SU-DHL-6 (cell line): ENCODE results near the gene SOX5.
"Not testable (repeated sequence)": the region's sequence is repeated elsewhere in the genome, so short reads cannot be mapped to it uniquely, and the experiment has no call there.

ENCODE experiments used
- H2AFZ ChIP-seq: fragments of 200-600 bp; sonication (generic); 2 replicates; pipeline ENCODE4 v1.6.1; 2014; ENCODE audit warnings: low read depth, mild to moderate bottlenecking, moderate library complexity, mixed read lengths, antibody characterized with exemption, low read length; ENCODE audit not compliant: severe bottlenecking
- H3F3A ChIP-seq: fragments of 200-600 bp; shearing (Covaris generic); 2 replicates; pipeline ENCODE4 v1.6.0; 2016; ENCODE audit warnings: antibody characterized with exemption, mild to moderate bottlenecking; ENCODE audit not compliant: insufficient read depth
- H3K27ac ChIP-seq: fragments of 200-600 bp; sonication (generic); 2 replicates; pipeline ENCODE4 v1.5.1; 2016; ENCODE audit warnings: low read depth, mild to moderate bottlenecking, low read length, moderate library complexity, mixed read lengths
- H3K27me3 ChIP-seq: fragments of 200-600 bp; sonication (generic), shearing (Covaris generic); 2 replicates; pipeline ENCODE4 v1.6.0; 2014; ENCODE audit warnings: mild to moderate bottlenecking, low read length
- H3K36me3 ChIP-seq: fragments of 200-600 bp; sonication (generic); 2 replicates; pipeline ENCODE4 v1.6.1; 2014; ENCODE audit warnings: mild to moderate bottlenecking, low read length, mixed read lengths
- H3K4me2 ChIP-seq: fragments of 300-600, 200-600 bp; shearing (Covaris generic), sonication (generic); 2 replicates; pipeline ENCODE4 v1.6.0; 2014; ENCODE audit warnings: low read length, low read depth, mild to moderate bottlenecking; ENCODE audit not compliant: poor library complexity, severe bottlenecking
- H3K4me3 ChIP-seq: fragments of 200-600 bp; sonication (generic); 2 replicates; pipeline ENCODE4 v1.5.1; 2014; ENCODE audit warnings: antibody characterized with exemption, low read length, mild to moderate bottlenecking, mixed read lengths; ENCODE audit not compliant: insufficient read depth, poor library complexity, severe bottlenecking
- H3K79me2 ChIP-seq: fragments of 200-600 bp; sonication (generic); 2 replicates; pipeline ENCODE4 v1.6.1; 2014; ENCODE audit warnings: mild to moderate bottlenecking, low read length, moderate library complexity; ENCODE audit not compliant: insufficient read depth
- H3K9ac ChIP-seq: fragments of 200-600 bp; sonication (generic); 2 replicates; pipeline ENCODE4 v1.7.0; 2014; ENCODE audit warnings: mild to moderate bottlenecking, low read length
- H3K9me2 ChIP-seq: fragments of 200-600 bp; sonication (generic); replicated peaks from 2 replicates; pipeline ENCODE4 v1.6.1; 2014; ENCODE audit warnings: low read length; ENCODE audit not compliant: insufficient read depth
- H3K9me3 ChIP-seq: fragments of 200-600 bp; sonication (generic); 2 replicates; pipeline ENCODE4 v1.6.1; 2014; ENCODE audit warnings: low read length, mixed read lengths; ENCODE audit not compliant: insufficient read depth
- H4K20me1 ChIP-seq: fragments of 200-600 bp; sonication (generic); 2 replicates; pipeline ENCODE4 v1.6.1; 2014; ENCODE audit warnings: low read depth, mild to moderate bottlenecking, antibody characterized with exemption, low read length, moderate library complexity, mixed read lengths
- CTCF ChIP-seq: fragments of 200-600 bp; sonication (generic); IDR thresholded peaks from one replicate; pipeline ENCODE4 v1.5.1; 2017; ENCODE audit warnings: antibody characterized with exemption, mild to moderate bottlenecking, low read length, moderate library complexity; ENCODE audit not compliant: insufficient read depth, poor library complexity, severe bottlenecking
- EZH2phosphoT487 ChIP-seq: fragments of 200-600 bp; sonication (generic), shearing (Covaris generic); conservative IDR thresholded peaks from 2 replicates; pipeline ENCODE4 v1.6.1; 2018; ENCODE audit warnings: mild to moderate bottlenecking, antibody characterized with exemption, low read length, moderate library complexity, mixed read lengths

SOX5 gene

GRCh38 chr12:23528316-23528715 lies 421.2 kb downstream of the SOX5 start:
- no peaks in the 10 kb centered on the region for H3K9me3 ChIP-seq
- H3K27me3 ChIP-seq: no peaks in the 10 kb centered on the region
- no peaks in the 10 kb centered on the region for H4K20me1 ChIP-seq
- no peak overlapping the region for H3K27ac ChIP-seq
- no peak overlapping the region for H3K4me3 ChIP-seq
- no peaks in the 10 kb centered on the region for H3F3A ChIP-seq
- H3K4me2 ChIP-seq: no peak overlapping the region
- H3K36me3 ChIP-seq: no peaks in the 10 kb centered on the region
- H2AFZ ChIP-seq: no peak overlapping the region
- H3K9ac ChIP-seq: no peak overlapping the region
- H3K9me2 ChIP-seq: no peaks in the 10 kb centered on the region
- H3K79me2 ChIP-seq: no peaks in the 10 kb centered on the region
- no peak for TF ChIP-seq EZH2phosphoT487
- TF ChIP-seq CTCF: no peak

- no peaks in the 10 kb centered on the region for H3K36me3 ChIP-seq
- H3K27ac ChIP-seq: no peak overlapping the region
- H3K27me3 ChIP-seq: no peaks in the 10 kb centered on the region
- H4K20me1 ChIP-seq: no peaks in the 10 kb centered on the region
- H3K9ac ChIP-seq: no peak overlapping the region
- no peaks in the 10 kb centered on the region for H3K9me3 ChIP-seq
- H2AFZ ChIP-seq: no peak overlapping the region
- H3K4me2 ChIP-seq: no peak overlapping the region
- TF ChIP-seq CTCF (no peak), EZH2phosphoT487 (no peak)
- no peak overlapping the region for H3K4me3 ChIP-seq
- no peaks in the 10 kb centered on the region for H3K9me2 ChIP-seq
- H3F3A ChIP-seq: no peaks in the 10 kb centered on the region
- H3K79me2 ChIP-seq: no peaks in the 10 kb centered on the region
Observed at GRCh38 chr12:23525450-23526072, 423.9 kb downstream of the SOX5 start.

- Histone ChIP-seq H3K4me2 (no peak overlapping the region), H2AFZ (no peak overlapping the region), H3K4me3 (no peak overlapping the region), H3K9ac (no peak overlapping the region), H3K79me2 (no peaks in the 10 kb centered on the region), H3F3A (no peaks in the 10 kb centered on the region), H4K20me1 (no peaks in the 10 kb centered on the region), H3K27ac (no peak overlapping the region), H3K36me3 (no peaks in the 10 kb centered on the region), H3K9me3 (no peaks in the 10 kb centered on the region), H3K9me2 (no peaks in the 10 kb centered on the region), H3K27me3 (no peaks in the 10 kb centered on the region)
- TF ChIP-seq CTCF (no peak), EZH2phosphoT487 (no peak)
Observed at GRCh38 chr12:23523339-23523738, 426.1 kb downstream of the SOX5 start.

- not testable (repeated sequence) for H2AFZ ChIP-seq, H3K9ac ChIP-seq, H3K36me3 ChIP-seq, H4K20me1 ChIP-seq, H3K4me2 ChIP-seq, H3K9me3 ChIP-seq, H3K79me2 ChIP-seq, H3K27me3 ChIP-seq, H3F3A ChIP-seq, H3K4me3 ChIP-seq, H3K27ac ChIP-seq, H3K9me2 ChIP-seq
Observed at GRCh38 chr12:23519444-23519843, 430.0 kb downstream of the SOX5 start.

- H3K4me3 ChIP-seq, H3K9me2 ChIP-seq, H3K27ac ChIP-seq, H3K36me3 ChIP-seq, H3K27me3 ChIP-seq, H3K4me2 ChIP-seq, H3K9ac ChIP-seq, H3K79me2 ChIP-seq, H4K20me1 ChIP-seq, H3K9me3 ChIP-seq, H2AFZ ChIP-seq, H3F3A ChIP-seq: not testable (repeated sequence)
Observed at GRCh38 chr12:23515785-23516184, 433.7 kb downstream of the SOX5 start.
